NCI-H82 (cell line): ENCODE measurements around the gene MEG3.

Source experiments
- DNase-seq: peaks from one replicate; lab custom pipeline; 2025; lab: John Stamatoyannopoulos, UW

The MEG3 gene

DNA sequence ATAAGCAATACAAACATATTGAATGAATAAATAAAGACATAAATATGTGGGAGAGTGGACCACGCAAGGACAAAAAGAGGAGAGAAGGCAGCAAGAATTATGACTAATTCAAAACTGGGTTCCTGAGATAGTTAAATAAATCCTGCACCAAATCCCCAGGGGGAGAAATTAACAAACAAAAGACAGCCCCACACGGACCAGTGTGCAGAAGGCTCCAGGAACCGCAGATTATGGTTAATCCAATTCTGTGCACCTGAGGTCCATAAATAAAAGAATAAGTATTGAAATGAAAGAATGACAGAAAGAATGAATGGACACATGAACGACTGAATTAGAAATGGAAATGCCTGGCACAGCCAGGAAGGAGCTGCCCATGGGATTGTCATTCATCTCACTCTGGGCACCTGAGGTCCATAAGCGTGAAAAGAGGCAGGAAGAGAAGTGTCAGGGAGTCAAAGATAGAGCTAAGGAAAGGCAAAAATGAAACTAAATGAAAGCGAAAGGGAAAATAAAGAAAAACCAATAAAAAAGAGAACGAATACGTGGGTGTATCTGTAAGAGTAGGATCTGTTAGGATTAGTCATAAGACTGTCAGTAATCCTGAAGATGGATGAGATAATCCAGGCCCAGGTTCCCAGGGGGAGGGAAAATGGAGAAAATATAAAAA lies 23.3 kb downstream of the MEG3 start:
- peak; percentile 79 for DNase-seq

DNA sequence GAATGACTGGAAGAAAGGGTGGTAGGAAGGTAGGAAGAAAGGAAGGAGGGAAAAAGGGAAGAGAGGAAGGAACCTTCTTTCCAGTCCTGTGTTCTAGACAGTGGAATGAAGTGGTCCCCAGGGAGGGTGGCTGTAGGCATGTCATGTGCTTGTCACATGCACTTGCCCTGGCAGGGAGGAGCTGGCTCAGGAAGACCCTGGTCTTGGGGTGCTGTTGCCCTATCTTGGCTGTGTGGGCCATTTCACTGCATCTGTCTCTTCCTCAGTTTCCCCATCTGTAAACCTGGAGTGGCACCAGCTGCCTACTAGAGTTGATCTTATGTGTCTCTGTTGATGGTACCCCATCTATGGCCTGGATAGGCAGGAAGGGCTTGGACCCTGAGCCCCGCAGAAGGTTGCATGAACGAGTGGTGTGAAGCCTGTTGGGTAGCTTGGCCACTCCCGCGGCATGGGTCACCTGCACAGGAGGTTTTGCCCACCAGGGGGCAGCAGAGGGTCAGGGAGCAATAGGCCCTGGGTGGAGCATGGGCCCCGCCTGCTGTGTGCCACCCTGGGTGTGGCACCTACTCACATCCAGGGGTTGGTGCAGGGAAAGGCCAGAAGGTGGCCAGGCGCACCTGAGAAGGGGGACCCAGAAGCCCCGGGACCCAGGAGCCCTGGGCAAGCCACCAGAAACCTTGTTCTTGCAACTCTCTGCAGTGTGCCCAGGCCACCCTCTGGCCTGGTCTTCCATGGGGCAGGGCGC lies 25.1 kb downstream of the MEG3 start:
- peak; percentile 72 for DNase-seq

DNA sequence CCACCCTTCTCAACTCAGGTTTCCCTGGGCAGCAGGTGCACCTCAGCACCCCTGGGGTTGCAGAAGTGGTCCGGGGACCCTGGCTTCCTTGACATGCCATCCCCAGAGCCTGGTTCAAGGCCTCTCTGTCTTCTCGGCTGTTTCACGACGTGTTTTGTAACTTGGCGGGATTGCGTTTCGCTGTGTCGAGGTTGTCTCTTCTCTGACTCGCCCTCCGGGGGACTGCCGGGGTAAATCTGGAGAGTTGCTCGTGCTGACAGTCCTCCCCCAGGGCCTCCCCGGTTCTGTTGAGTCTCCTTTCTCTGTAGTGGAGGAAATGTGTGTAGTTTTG lies 25.6 kb downstream of the MEG3 start:
- DNase-seq = no peak

DNA sequence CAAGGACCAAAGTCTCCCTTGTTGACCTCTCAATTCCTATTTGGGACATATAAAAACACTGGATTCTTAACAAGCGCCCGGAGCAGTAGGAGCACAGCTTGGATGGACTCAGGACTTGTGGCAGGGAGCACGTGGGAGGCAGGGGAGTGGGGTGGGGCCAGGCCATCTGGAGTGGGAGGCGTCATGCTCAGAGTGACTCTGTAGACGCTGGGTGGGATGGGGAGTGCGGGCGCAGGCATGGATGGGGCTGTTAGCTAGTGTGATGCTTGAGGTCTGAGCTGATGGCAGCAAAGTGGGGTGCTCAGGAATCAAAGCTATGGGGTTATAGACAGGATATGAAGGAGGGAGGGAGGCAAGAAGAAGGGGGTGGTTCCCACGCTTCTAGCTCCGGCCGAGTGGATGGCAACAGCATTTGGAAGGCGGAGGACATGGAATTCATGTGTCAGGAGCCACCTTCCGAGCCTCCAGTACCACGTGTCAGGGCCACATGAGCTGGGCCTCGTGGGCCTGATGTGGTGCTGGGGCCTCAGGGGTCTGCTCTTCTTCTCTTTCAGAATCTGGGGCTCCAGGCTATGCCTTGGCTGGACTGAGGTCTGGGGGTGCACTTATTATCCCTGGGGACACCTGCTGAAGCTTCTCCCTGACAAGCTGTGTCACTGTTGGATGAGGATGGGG lies 26.2 kb downstream of the MEG3 start:
- DNase-seq = peak; percentile 39

DNA sequence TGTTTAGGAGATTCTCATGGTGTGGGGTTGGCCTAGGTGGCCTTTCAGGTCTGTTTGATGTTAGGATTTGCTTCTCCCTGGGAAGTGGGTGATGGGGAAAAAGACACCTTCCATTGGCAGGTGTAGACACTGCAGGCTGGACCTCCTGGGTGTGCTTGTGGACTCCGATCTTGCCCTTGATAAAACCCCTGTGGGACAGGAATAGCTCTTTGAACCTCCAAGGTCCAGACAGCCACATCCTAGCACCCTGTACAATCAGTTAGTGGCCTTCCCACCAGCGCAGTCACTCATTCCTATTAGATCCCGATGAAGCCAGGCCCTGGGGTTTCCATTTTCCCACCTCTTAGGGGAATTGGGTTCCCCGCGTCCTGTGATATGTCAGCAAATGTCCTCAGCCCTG lies 28.5 kb downstream of the MEG3 start:
- no peak for DNase-seq

DNA sequence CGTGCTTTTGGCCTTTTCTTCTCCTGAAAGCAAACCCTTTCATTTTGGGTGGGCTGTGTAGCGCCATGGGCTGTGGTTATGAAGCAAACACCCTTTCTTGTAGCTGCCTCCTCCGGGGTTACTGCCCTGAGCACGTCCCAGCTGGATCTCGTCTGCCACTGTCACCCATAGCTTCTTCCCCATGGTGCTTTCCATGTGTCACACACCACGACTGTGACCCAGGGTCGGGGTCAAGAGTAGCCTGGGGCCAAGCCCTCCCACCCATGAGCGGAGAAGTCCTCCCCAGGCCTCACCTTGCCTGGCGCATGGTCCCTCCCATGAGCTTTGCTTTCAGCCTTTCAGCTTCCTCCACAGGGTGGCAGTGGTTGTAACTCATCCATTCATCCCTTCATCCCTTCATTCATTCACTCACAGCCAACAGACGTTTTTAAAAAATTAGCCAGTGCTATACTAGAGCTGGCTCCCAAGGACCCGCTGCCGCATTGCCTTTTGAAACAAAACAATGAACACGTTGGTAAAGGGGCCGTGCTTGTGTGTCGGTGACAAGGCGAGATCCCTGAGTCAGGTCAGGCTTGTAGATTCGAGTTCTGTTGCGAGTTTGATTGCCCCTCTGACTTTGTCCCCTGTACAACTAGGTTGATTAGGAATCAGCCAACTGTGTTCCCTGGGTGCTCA lies 29.5 kb downstream of the MEG3 start:
- DNase-seq = no peak

DNA sequence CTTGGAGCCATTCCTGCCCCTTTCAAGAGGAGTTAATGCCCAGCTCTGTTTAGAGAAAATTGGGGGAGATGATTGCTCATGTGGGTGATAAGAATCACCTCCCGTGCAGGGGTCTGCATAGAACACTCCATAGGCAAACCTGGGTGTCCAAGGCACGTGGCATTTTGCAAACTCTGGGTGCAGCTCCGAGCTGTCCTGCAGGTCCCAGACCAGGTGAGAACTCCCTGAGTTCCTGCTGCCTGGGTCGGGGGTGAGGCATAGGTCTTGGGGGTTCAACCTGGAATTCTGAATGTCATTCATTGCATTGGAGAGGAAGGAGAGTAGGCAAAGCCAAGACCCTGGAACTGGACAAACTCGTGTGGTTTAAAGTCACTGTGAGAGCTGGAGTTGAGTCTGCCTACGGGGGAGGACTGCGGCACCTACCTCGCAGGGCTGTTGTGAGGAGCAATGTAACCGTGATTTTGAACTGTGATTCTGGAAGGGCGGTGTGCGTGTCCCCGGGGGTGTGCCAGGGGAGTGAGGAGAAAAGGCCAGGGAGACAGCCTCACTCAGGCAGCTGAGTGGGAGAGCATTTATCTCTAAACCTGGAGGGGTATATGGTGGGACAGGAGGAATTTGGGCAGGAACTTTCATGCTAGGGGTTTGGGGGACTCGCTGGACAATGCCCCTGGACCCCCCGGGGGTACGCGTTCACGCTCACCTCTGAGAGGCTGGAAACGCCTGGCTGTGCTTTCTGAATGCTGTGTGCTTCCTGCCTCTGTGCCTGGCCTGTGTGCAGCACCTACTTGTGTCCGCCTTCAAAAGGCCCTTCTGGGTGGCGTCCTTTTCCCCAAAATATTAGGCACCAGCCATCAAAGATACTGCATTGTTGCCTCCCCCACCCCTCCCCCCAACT lies 30.4 kb downstream of the MEG3 start:
- no peak for DNase-seq

DNA sequence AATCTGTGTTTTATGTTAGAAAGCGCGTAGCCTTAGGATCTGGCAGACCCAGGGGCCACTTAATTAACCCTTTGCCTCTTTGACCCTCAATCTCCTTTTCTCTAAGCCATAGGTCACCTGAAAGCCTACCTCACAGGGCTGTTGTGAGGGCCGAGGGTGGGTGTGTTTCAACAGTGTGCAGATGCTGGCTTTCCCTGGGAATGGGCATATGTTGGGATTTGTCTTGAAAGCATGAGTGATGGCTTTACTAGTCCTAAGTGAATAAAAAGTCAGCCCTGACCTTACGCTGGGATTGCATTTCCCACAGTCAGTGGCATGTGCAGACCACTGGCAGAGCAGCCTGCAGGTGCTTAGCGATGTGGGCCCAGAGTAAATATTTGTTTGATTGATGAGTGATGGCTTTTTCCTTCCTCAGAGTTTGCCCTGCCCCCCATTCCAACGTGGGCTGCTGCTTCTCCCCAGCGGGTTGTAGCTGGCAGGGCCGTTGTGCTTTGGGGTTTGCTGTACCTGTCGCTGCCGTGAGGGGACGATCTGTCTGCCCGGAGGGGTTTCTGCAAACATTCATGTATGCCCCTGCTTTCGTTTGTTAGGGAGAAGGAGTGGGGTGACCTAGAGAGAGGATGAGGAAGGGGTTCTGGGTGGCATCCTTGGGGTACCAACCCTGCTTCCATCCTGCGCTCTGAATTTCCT lies 31.5 kb downstream of the MEG3 start:
- no peak for DNase-seq

DNA sequence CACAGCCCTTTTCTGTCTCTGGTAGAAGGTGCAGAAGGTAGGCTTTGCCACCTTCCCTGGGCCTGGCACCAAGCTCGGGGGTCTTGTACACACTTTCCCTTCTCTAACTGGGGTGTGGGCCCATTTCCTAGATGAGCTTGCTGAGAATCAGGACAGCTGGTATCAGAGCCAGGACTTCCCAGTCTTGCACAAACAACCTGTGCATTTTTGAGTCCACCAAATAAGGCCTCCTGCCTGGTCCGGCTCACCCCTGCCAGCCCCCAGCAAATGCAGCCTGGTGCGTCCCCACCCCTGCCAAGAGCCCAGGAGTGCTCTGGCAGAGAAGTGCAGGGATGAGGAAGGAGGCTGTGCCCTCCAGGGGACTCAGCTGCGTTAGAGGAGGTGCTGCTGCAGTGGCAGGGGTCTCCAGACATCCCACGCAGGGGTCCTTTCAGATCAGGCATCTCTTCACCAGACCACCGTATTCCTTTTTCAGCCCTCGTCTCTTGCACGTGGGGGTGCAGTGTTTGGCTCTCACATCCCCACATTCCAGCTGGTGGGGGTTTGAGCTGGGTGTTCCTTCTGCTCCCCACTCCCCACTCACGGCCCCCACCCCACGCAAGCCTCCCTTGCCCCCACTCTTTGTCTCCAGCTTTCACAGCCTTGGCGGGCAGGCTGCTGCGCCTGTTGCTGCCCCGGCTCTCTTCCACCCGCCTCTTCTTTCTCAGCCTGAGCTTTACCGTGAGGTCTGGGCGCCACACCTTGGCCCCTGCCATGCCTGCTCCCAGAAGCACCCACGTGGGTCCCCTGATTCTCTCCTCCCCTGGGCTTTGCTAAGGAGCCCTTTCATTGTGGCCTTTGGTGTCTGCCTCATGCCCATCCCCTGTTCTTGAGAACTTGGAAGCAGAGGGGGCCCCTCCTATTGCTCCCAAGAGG lies 32.3 kb downstream of the MEG3 start:
- no peak for DNase-seq

DNA sequence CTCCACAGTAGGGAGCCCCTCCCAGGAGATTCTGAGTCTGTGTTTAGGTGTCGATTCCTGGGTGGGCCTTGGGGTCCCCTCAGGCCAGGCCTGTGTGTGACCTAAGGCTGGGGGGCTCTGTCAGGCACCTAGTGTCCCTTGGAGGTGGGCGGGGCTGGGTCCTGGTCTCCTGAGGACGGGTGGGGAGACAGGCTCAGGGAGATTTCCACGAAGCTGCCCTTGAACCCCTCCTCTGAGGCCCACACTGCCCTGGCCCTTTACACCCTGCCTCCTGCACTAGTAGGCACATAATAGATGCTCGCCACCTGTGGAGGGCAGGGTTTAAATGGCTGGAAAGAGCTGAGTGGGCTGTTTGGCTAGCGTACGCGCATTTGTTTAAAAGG lies 32.9 kb downstream of the MEG3 start:
- DNase-seq = no peak

DNA sequence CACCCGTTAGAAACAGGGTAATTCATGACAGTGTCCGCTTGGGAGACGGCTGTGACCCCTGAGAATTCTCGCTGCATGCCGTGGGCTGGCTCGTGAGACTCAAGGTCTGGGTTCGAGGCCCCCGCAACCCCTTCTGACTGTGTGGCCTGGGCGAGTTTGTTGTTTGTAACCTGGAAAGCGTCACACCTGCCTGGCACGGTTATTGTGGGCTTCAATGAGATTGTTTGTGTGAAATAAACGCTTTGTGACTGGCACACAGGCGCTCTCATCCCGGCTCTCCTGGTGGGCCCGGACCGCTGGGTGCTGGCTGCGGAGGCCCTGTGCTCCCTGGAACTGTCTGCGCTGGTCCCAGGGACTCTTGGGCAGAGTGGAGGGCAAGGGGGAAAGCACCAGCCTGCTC lies 33.9 kb downstream of the MEG3 start:
- DNase-seq = no peak

DNA sequence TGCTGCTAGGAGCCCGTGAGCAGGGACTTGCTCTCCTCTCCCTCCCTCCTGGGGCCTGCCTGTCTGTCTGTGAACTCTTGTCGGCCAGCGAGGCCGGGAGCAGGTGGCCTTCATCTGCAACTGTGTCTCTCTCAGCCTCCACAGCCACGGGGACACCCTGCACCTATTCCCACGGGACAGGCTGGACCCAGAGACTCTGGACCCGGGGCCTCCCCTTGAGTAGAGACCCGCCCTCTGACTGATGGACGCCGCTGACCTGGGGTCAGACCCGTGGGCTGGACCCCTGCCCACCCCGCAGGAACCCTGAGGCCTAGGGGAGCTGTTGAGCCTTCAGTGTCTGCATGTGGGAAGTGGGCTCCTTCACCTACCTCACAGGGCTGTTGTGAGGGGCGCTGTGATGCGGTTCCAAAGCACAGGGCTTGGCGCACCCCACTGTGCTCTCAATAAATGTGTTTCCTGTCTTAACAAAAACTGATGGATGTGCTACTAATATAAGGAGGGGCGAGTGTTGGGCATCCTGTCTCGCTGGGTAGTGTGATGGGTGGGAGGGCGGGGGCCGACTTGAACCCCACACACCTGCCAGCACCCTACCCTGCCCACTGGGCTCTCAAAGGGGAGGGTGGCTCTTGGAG lies 34.8 kb downstream of the MEG3 start:
- no peak for DNase-seq

DNA sequence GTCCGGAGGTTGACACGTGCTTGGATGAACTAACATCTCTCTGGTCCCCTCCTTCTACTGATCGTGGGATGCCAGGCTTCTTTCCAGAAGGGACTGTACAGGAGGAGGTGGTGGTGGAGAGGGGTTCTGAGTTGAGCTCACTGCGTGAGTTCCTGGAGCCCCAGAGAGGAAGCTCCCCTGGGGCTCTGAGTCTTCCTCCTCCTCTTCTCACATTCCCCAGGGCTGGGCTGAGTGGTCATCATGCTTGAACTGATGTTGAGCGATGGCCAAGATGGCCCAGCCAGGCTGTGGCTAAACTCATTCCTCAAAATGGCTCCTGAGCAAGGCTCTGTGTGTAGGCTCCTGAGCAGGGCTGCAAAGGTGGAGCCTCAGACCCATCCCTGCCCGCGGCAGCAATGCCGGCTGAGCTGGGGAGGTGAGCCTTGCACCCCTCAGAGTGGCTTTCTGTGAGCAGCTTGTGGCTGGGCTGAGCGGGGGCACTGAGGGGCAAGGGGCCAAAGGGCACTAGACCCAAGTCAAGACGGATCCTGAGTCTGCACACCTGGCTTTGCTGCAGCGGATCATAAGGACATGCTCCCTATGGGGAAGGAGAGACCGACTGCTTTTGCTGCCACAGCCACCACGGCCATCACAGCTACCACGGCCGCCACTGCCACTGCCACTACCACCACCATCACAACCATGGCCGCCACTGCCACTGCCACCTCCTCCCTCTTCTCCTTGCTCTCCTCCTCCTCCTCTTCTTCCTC lies 35.4 kb downstream of the MEG3 start:
- no peak for DNase-seq

DNA sequence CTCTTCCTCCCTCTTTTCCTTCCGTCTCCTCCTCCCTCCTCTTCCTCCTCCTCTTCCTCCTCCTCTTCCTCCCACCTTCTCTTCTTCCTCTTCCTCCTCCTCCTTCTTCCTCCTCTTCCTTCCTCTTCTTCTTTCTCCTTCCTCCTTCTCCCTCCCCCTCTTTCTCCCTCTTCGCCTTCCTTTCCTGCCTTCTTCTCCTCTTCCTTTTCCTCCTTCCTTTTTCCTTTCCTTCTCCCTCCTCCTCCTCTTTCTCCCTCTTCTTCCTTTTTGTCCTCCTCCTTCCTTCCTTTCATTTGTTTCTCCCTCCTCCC lies 36.0 kb downstream of the MEG3 start:
- DNase-seq = no peak

DNA sequence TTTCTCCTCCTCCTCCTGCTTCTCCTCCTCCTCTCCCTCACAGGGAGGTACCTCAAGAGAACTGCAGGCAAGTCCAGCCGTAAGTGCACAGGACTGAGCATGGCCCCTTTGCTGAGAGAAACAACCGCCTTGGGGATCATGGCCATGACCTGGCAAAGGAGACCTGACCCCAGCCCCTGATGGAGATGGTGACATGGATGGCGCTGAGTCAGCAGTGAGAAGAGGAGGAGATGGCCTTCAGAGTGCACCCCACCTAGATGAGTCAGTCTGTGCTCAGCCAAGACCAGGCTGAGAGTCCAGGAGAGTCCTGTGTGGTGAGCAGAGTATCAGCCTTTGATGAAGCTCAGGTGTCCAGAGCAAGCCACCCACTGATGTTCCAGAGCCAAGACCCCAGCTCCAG lies 36.4 kb downstream of the MEG3 start:
- DNase-seq = no peak

DNA sequence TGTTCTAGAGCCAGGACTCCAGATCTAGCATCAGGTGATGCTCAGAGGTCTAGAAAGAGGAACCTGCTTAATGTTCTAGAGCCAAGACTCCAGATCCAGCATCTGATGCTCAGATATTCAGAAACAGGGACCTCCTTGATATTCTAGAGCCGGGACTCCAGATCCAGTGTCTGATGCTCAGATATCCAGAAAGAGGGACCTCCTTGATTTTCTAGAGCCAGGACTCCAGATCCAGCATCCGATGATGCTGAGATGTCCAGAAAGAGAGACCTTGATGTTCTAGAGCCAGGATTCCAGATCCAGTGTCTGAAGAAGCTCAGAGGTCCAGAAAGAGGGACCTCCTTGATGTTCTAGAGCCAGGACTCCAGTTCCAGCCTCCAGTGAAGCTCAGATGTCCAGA lies 36.9 kb downstream of the MEG3 start:
- no peak for DNase-seq

DNA sequence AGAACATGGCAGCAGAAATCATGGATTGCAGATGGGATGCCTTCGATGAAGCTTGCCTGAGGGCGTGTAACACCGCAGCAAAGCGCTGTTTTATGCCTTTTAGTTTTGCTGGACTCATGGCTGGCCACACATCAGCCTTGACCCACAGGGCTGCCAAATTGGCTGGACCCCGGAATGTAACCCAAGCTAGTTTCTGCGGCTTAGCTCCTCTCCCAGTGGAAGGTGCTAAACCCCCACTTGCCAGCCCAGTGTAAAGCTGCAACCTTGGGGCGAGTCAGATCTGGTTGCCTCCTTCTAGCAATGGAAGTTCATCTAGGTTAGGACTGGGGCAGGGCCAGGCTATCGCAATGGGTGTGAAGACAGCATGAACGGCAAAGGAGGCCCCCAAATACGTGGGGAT lies 38.3 kb downstream of the MEG3 start:
- DNase-seq = no peak

DNA sequence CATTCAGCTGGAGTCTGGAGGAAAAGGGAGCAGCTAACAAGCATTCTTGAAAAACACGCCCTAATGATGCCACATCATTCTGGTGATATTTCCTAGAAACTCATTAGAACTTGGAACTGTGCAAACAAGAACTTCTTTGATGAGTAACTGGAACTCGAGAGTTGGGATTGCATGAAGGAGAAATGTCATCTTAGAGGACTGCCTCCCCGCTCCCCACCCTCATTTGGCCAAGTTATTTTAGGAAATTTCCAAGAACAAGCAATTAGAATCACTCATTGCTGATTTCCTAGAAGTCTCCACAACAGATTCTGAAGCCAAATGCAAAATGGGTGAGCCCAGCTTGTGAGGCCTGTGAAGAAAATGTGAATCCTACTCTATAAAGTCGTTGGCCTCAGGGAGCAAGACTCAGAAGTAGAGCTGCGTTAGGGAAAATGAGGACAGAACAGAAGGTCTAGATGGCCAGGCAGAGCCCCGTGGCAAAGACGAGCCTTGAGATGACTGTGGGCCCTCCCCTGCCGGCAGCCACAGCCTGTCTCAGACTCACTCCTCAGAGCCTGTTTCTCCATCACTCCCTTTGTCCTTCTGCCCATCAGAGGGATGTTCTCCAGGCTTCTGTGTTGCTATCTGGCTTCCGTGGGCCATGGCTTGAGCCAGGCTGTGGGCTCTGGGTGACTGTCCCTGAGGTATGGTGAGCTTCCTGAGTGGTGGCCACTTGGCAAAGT lies 39.2 kb downstream of the MEG3 start:
- DNase-seq = no peak
